Hepatocyte (in vitro differentiated cells): ENCODE results near the gene RAPGEF5.

Experiments
- CTCF ChIP-seq: fragments of 200-600 bp; sonication (generic); IDR thresholded peaks from 2 replicates; pipeline ENCODE4 v1.5.1; 2016; ENCODE audit warnings: antibody characterized with exemption, mild to moderate bottlenecking; ENCODE audit not compliant: poor library complexity
- EZH2 ChIP-seq: fragments of 200-600 bp; sonication (generic); IDR thresholded peaks from 2 replicates; pipeline ENCODE4 v1.6.1; 2016; ENCODE audit warnings: antibody characterized with exemption, mild to moderate bottlenecking, borderline replicate concordance
- EZH2phosphoT487 ChIP-seq: fragments of 200-600 bp; sonication (generic); IDR thresholded peaks from one replicate; pipeline ENCODE4 v1.6.1; 2018; ENCODE audit warnings: antibody characterized with exemption, mild to moderate bottlenecking, low read depth, moderate library complexity; ENCODE audit not compliant: unreplicated experiment, severe bottlenecking

- no peak for TF ChIP-seq EZH2
- no peak for TF ChIP-seq CTCF
- TF ChIP-seq EZH2phosphoT487: no peak
Measured at GRCh38 chr7:22252016-22252415, 104.9 kb downstream of the RAPGEF5 start.
